ENCODE results near the gene RPL22. TPM values are rescaled to one million over a fixed set of nuclear protein-coding genes. Genes with fewer than 3 reads are reported as not detected.

RPL22 gene
- total RNA-seq, 1 experiment from 2014 or later = 456 TPM

DNA sequence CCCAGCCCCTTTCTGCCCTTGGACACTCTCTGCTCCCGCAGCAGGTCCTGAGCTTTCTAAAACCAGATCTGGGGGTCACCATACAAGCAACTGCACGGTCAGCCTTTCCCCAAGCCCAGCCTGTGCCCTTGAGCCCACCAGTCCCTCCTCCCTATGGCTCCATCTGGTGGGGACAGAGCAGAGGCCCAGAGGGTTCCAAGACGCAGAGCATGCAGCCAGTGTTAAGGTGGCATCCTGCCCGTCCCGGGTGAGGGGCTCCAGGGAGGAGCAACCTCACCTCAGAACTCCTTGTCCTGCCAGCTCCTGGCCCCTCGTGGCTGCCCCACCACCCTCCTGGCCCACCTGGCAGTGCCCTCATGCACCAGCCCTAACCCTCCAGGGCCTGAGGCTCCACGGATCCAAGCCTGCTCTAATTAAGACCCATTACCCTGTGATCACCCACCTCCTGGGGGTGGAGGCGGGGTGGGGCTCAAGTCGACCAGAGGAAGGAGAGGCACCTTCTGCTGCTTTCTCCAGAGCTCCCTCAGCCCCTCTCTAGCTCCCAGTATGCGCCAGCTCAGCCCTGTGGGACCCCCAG, 27.8 kb downstream of the RPL22 start:
- H3K79me2 ChIP-seq (ENCODE audit: insufficient read depth, low read length) = no peaks in the 10 kb centered on the region
- no peaks in the 10 kb centered on the region for H3K4me1 ChIP-seq (ENCODE audit: control insufficient read depth in 1 of 2, insufficient read depth in 2 of 2, low read length in 2 of 2)
- BruUV-seq (replicated peaks) = no TSS peak
- TF ChIP-seq, protein P1, sequence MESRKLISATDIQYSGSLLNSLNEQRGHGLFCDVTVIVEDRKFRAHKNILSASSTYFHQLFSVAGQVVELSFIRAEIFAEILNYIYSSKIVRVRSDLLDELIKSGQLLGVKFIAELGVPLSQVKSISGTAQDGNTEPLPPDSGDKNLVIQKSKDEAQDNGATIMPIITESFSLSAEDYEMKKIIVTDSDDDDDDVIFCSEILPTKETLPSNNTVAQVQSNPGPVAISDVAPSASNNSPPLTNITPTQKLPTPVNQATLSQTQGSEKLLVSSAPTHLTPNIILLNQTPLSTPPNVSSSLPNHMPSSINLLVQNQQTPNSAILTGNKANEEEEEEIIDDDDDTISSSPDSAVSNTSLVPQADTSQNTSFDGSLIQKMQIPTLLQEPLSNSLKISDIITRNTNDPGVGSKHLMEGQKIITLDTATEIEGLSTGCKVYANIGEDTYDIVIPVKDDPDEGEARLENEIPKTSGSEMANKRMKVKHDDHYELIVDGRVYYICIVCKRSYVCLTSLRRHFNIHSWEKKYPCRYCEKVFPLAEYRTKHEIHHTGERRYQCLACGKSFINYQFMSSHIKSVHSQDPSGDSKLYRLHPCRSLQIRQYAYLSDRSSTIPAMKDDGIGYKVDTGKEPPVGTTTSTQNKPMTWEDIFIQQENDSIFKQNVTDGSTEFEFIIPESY (IDR thresholded peaks at IDR 0.05; ENCODE audit: extremely low read depth, insufficient replicate concordance, low read length) = no peak
- TF ChIP-seq RAD21 (IDR thresholded peaks at IDR 0.05; ENCODE audit: low read depth) = peak; percentile 77
- TF ChIP-seq SIN3A (IDR thresholded peaks at IDR 0.05; ENCODE audit: low read depth) = no peak
- TF ChIP-seq, protein P2, sequence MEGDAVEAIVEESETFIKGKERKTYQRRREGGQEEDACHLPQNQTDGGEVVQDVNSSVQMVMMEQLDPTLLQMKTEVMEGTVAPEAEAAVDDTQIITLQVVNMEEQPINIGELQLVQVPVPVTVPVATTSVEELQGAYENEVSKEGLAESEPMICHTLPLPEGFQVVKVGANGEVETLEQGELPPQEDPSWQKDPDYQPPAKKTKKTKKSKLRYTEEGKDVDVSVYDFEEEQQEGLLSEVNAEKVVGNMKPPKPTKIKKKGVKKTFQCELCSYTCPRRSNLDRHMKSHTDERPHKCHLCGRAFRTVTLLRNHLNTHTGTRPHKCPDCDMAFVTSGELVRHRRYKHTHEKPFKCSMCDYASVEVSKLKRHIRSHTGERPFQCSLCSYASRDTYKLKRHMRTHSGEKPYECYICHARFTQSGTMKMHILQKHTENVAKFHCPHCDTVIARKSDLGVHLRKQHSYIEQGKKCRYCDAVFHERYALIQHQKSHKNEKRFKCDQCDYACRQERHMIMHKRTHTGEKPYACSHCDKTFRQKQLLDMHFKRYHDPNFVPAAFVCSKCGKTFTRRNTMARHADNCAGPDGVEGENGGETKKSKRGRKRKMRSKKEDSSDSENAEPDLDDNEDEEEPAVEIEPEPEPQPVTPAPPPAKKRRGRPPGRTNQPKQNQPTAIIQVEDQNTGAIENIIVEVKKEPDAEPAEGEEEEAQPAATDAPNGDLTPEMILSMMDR (IDR thresholded peaks at IDR 0.05 in 2 of 3, conservative IDR thresholded peaks at IDR 0.05 in 1 of 3; ENCODE audit: borderline replicate concordance in 1 of 3, insufficient read depth in 1 of 3, low read depth in 2 of 3, low read length in 2 of 3) = peak; percentile 44 to 70 (median 60); a peak in 5 of 6 replicates
- no peak for TF ChIP-seq ZFX (IDR thresholded peaks at IDR 0.05)
- ATAC-seq = peak; percentile 82
- H3K4me3 ChIP-seq (replicated peaks in 1 of 2; ENCODE audit: low read depth in 1 of 2, low read length in 2 of 2) = no peak overlapping the region
- DNase-seq (ENCODE audit: low read depth, low spot score) = no peak
- H4K20me1 ChIP-seq (ENCODE audit: insufficient read depth) = no peaks in the 10 kb centered on the region
- H3K9me3 ChIP-seq (ENCODE audit: control insufficient read depth in 1 of 2, insufficient read depth in 1 of 2, low read depth in 1 of 2, low read length in 2 of 2) = no peaks in the 10 kb centered on the region
- H3K9ac ChIP-seq (ENCODE audit: low read length) = no peak overlapping the region
- no peaks in the 10 kb centered on the region for H3K36me3 ChIP-seq (ENCODE audit: control insufficient read depth in 1 of 2, insufficient read depth in 2 of 2, low read length in 2 of 2)
- H3K27ac ChIP-seq (ENCODE audit: low read depth, low read length) = no peak overlapping the region
- intact Hi-C loops (cut with micrococcal nuclease) = loop anchor here (1.0 kb wide), 1 partner anchor 63 kb away; no protein-coding TSS in a partner anchor
- CTCF ChIA-PET = interaction anchor here (1.1 kb wide), 1 partner anchor 14 kb away, joined by 3 read pairs; no protein-coding TSS in a partner anchor
- no peaks in the 10 kb centered on the region for H3K9me2 ChIP-seq (ENCODE audit: insufficient read depth)
- no peak overlapping the region for H2AFZ ChIP-seq (ENCODE audit: low read depth, low read length, poor library complexity, severe bottlenecking)
- RAD21 ChIA-PET (ENCODE audit: low non-redundant PET in 1 of 2, low total read pairs in 2 of 2, uncharacterized antibody in 2 of 2, unreplicated experiment in 2 of 2) = interaction anchor here (1.2 to 1.7 kb wide), 2 partner anchors 63 kb away, joined by 4 read pairs; no protein-coding TSS in a partner anchor
- H3K27me3 ChIP-seq (ENCODE audit: insufficient read depth, low read length) = no peaks in the 10 kb centered on the region
- POLR2A ChIA-PET = no interaction called here
- H3K4me2 ChIP-seq (ENCODE audit: low read length) = no peak overlapping the region
